A549 (cell line): ENCODE measurements around the gene DENND5A.

ENCODE experiments used
- CHD2 ChIP-seq: fragments of 150-350 bp; IDR thresholded peaks from 2 replicates; pipeline ENCODE4 v1.6.1; 2014; ENCODE audit warnings: low read length; ENCODE audit not compliant: partially characterized antibody
- CTCF ChIP-seq: fragments of >200 bp; sonication (Bioruptor Twin); formaldehyde crosslinking; IDR thresholded peaks from 3 replicates; pipeline ENCODE4 v1.5.1; 2016
- ELK1 ChIP-seq: fragments of 150-350 bp; IDR thresholded peaks from 2 replicates; pipeline ENCODE4 v1.6.1; 2014; ENCODE audit warnings: low read depth, mild to moderate bottlenecking, low read length
- MAFK ChIP-seq: fragments of 450-650 bp; IDR thresholded peaks from 2 replicates; pipeline ENCODE4 v1.6.1; 2014; ENCODE audit not compliant: partially characterized antibody
- MAZ ChIP-seq: fragments of 150-350 bp; IDR thresholded peaks from 2 replicates; pipeline ENCODE4 v1.6.1; 2014; ENCODE audit warnings: antibody characterized with exemption, low read depth, low read length, borderline replicate concordance
- PBX3 ChIP-seq: IDR thresholded peaks from 2 replicates; pipeline ENCODE4 v1.6.1; 2012
- PHF8 ChIP-seq: fragments of 200-600 bp; sonication (generic); IDR thresholded peaks from 2 replicates; pipeline ENCODE4 v1.6.1; 2016; ENCODE audit warnings: low read depth, mild to moderate bottlenecking, antibody characterized with exemption, moderate library complexity, borderline replicate concordance
- POLR2A ChIP-seq: IDR thresholded peaks from 2 replicates; pipeline ENCODE4 v1.6.1; 2012; ENCODE audit warnings: mild to moderate bottlenecking, low read length
- ZSCAN20 ChIP-seq: fragments of 250-450 bp; sonication (Bioruptor Pico); IDR thresholded peaks from 2 replicates; pipeline ENCODE4 v1.8.0; 2022; ENCODE audit warnings: mild to moderate bottlenecking, moderate library complexity

- TF ChIP-seq ZSCAN20 (CRISPR knock-in tag) (no peak), CTCF (no peak), POLR2A (no peak), MAFK (no peak), MAZ (no peak), CHD2 (no peak), ELK1 (no peak), PHF8 (no peak), PBX3 (no peak)
These were observed 1.8 kb upstream of the DENND5A start for GRCh38 chr11:9266926-9267325.
